ENCODE data around the gene SPDYC. TPM values are rescaled to one million over a fixed set of nuclear protein-coding genes. Genes with fewer than 3 reads are reported as not detected.
A peak's percentile ranks its signal among the peaks of the same experiment; 100 is the strongest.

The SPDYC gene
- total and polyA plus RNA-seq, 9 of the 15 experiments (the other 6 are each of a cell fraction or from before 2014, with no cell fraction given), result 4.4 to 18.8 (median 9.2) TPM

GRCh38 chr11:65170058-65170534, at the start of gene SPDYC (continued):
- TF ChIP-seq, protein P1, sequence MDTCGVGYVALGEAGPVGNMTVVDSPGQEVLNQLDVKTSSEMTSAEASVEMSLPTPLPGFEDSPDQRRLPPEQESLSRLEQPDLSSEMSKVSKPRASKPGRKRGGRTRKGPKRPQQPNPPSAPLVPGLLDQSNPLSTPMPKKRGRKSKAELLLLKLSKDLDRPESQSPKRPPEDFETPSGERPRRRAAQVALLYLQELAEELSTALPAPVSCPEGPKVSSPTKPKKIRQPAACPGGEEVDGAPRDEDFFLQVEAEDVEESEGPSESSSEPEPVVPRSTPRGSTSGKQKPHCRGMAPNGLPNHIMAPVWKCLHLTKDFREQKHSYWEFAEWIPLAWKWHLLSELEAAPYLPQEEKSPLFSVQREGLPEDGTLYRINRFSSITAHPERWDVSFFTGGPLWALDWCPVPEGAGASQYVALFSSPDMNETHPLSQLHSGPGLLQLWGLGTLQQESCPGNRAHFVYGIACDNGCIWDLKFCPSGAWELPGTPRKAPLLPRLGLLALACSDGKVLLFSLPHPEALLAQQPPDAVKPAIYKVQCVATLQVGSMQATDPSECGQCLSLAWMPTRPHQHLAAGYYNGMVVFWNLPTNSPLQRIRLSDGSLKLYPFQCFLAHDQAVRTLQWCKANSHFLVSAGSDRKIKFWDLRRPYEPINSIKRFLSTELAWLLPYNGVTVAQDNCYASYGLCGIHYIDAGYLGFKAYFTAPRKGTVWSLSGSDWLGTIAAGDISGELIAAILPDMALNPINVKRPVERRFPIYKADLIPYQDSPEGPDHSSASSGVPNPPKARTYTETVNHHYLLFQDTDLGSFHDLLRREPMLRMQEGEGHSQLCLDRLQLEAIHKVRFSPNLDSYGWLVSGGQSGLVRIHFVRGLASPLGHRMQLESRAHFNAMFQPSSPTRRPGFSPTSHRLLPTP (IDR thresholded peaks at IDR 0.05; ENCODE audit: borderline replicate concordance, extremely low read depth, insufficient read length), result no peak
- TF ChIP-seq PHF20 (IDR thresholded peaks at IDR 0.05; ENCODE audit: partially characterized antibody), result no peak
- TF ChIP-seq ZNF212 (CRISPR knock-in tag; IDR thresholded peaks at IDR 0.05), result no peak
- TF ChIP-seq, protein P2, sequence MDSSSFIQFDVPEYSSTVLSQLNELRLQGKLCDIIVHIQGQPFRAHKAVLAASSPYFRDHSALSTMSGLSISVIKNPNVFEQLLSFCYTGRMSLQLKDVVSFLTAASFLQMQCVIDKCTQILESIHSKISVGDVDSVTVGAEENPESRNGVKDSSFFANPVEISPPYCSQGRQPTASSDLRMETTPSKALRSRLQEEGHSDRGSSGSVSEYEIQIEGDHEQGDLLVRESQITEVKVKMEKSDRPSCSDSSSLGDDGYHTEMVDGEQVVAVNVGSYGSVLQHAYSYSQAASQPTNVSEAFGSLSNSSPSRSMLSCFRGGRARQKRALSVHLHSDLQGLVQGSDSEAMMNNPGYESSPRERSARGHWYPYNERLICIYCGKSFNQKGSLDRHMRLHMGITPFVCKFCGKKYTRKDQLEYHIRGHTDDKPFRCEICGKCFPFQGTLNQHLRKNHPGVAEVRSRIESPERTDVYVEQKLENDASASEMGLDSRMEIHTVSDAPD (CRISPR knock-in tag; IDR thresholded peaks at IDR 0.05), result no peak
- TF ChIP-seq KDM4B (IDR thresholded peaks at IDR 0.05; ENCODE audit: borderline replicate concordance in 2 of 2, low read depth in 1 of 2), result no peak
- peak; percentile 60 for TF ChIP-seq HMGN3 (IDR thresholded peaks at IDR 0.05; ENCODE audit: borderline replicate concordance, extremely low read depth, insufficient read length, low read depth, low read length)
- peak; percentile 69 for TF ChIP-seq NFIC (IDR thresholded peaks at IDR 0.05)
- no peak for TF ChIP-seq MTA2 (IDR thresholded peaks at IDR 0.05; ENCODE audit: low read depth)
- TF ChIP-seq, protein P3, sequence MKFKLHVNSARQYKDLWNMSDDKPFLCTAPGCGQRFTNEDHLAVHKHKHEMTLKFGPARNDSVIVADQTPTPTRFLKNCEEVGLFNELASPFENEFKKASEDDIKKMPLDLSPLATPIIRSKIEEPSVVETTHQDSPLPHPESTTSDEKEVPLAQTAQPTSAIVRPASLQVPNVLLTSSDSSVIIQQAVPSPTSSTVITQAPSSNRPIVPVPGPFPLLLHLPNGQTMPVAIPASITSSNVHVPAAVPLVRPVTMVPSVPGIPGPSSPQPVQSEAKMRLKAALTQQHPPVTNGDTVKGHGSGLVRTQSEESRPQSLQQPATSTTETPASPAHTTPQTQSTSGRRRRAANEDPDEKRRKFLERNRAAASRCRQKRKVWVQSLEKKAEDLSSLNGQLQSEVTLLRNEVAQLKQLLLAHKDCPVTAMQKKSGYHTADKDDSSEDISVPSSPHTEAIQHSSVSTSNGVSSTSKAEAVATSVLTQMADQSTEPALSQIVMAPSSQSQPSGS (CRISPR knock-in tag; IDR thresholded peaks at IDR 0.05), result no peak
- no peak for TF ChIP-seq ZNF143 (CRISPR knock-in tag; IDR thresholded peaks at IDR 0.05)
- TF ChIP-seq ZFP30 (CRISPR knock-in tag; IDR thresholded peaks at IDR 0.05; ENCODE audit: borderline replicate concordance), result no peak
- peak; percentile 78; the same call in 1 of the 2 replicates for TF ChIP-seq THAP12 (CRISPR knock-in tag; IDR thresholded peaks at IDR 0.05)
- peak; percentile 94 for TF ChIP-seq CBX1 (IDR thresholded peaks at IDR 0.05; ENCODE audit: low read depth)
- no peak for TF ChIP-seq LARP7 (IDR thresholded peaks at IDR 0.05)
- TF ChIP-seq ESRRA (IDR thresholded peaks at IDR 0.05; ENCODE audit: borderline replicate concordance, low read depth), result peak; percentile 46; the same call in 1 of the 2 replicates
- TF ChIP-seq NR2F6 (CRISPR knock-in tag; IDR thresholded peaks at IDR 0.05), result no peak
- peak; percentile 89; the same call in 1 of the 2 replicates for TF ChIP-seq RBM14 (IDR thresholded peaks at IDR 0.05; ENCODE audit: borderline replicate concordance, insufficient read depth, low read depth, low read length)
- TF ChIP-seq NELFE (IDR thresholded peaks at IDR 0.05; ENCODE audit: insufficient read depth, insufficient read length), result peak; percentile 52
- peak; percentile 73 for TF ChIP-seq MYNN (IDR thresholded peaks at IDR 0.05)
- no peak for TF ChIP-seq MYNN (CRISPR knock-in tag; IDR thresholded peaks at IDR 0.05)
- no peak for TF ChIP-seq ZNF589 (CRISPR knock-in tag; IDR thresholded peaks at IDR 0.05; ENCODE audit: low read depth)
- TF ChIP-seq ETS2 (tag; IDR thresholded peaks at IDR 0.05; ENCODE audit: borderline replicate concordance, poor library complexity, severe bottlenecking), result no peak
